ENCODE results near the gene ZCCHC18. TPM values are rescaled to one million over a fixed set of nuclear protein-coding genes. Genes with fewer than 3 reads are reported as not detected.

ZCCHC18 gene
- total RNA-seq, 1 experiment from 2014 or later, result not detected

DNA sequence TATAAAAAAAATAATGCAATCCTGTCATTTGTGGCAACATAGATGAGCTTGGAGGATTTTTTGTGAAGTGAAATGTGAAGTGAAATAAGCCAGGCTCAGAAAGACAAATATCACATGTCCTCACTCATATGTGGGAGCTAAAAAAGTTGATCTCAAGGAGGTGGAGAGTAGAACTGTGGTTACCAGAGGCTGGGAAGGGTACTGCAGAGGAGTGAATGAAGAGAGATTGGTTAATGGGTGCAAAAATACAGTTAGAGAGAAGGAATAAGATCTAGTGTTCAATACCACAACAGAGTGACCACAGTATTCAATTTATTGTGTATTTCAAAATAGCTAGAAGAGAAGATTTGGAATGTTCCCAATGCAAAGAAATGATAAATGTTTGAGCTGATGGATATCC is 13.4 kb upstream of the ZCCHC18 start:
- ChIA-PET CTCF (interaction anchor here (1.4 kb wide), 1 partner anchor 172 kb away, joined by 3 read pairs; no protein-coding TSS in a partner anchor), POLR2A (no interaction called here), RAD21 (ENCODE audit: low non-redundant PET in 1 of 2, low total read pairs in 2 of 2, uncharacterized antibody in 2 of 2, unreplicated experiment in 2 of 2) (no interaction called here)
- H3K36me3 ChIP-seq (ENCODE audit: control insufficient read depth in 1 of 2, insufficient read depth in 2 of 2, low read length in 2 of 2), result no peaks in the 10 kb centered on the region
- intact Hi-C loops (cut with micrococcal nuclease), result loop anchor here (1.0 kb wide), 1 partner anchor 37 kb away; no protein-coding TSS in a partner anchor
- no peak overlapping the region for H3K27ac ChIP-seq (ENCODE audit: low read depth, low read length)
- DNase-seq (ENCODE audit: low read depth, low spot score), result no peak
- no peak overlapping the region for H3K4me2 ChIP-seq (ENCODE audit: low read length)
- no peak overlapping the region for H3K9ac ChIP-seq (ENCODE audit: low read length)
- BruUV-seq (replicated peaks), result no TSS peak
- TF ChIP-seq SP1 (IDR thresholded peaks at IDR 0.05; ENCODE audit: low read depth), result no peak
- no peak for TF ChIP-seq YY1 (IDR thresholded peaks at IDR 0.05; ENCODE audit: extremely low read depth, insufficient replicate concordance, low read depth, low read length)
- no peak for TF ChIP-seq POLR2AphosphoS5 (IDR thresholded peaks at IDR 0.05; ENCODE audit: low read depth, low read length)
- no peak for TF ChIP-seq EGR1 (IDR thresholded peaks at IDR 0.05; ENCODE audit: low read depth)
- no peak for TF ChIP-seq POLR2A (IDR thresholded peaks at IDR 0.05; ENCODE audit: borderline replicate concordance, extremely low read depth, insufficient read depth, insufficient read length)
- no peak for TF ChIP-seq CEBPB (IDR thresholded peaks at IDR 0.05; ENCODE audit: low read depth)
- TF ChIP-seq, protein P1, sequence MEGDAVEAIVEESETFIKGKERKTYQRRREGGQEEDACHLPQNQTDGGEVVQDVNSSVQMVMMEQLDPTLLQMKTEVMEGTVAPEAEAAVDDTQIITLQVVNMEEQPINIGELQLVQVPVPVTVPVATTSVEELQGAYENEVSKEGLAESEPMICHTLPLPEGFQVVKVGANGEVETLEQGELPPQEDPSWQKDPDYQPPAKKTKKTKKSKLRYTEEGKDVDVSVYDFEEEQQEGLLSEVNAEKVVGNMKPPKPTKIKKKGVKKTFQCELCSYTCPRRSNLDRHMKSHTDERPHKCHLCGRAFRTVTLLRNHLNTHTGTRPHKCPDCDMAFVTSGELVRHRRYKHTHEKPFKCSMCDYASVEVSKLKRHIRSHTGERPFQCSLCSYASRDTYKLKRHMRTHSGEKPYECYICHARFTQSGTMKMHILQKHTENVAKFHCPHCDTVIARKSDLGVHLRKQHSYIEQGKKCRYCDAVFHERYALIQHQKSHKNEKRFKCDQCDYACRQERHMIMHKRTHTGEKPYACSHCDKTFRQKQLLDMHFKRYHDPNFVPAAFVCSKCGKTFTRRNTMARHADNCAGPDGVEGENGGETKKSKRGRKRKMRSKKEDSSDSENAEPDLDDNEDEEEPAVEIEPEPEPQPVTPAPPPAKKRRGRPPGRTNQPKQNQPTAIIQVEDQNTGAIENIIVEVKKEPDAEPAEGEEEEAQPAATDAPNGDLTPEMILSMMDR (IDR thresholded peaks at IDR 0.05 in 2 of 3, conservative IDR thresholded peaks at IDR 0.05 in 1 of 3; ENCODE audit: borderline replicate concordance in 1 of 3, insufficient read depth in 1 of 3, low read depth in 2 of 3, low read length in 2 of 3), result no peak; a peak in 1 of 6 replicates
- TF ChIP-seq ELF1 (IDR thresholded peaks at IDR 0.05; ENCODE audit: borderline replicate concordance, low read depth), result no peak
- TF ChIP-seq, protein P2, sequence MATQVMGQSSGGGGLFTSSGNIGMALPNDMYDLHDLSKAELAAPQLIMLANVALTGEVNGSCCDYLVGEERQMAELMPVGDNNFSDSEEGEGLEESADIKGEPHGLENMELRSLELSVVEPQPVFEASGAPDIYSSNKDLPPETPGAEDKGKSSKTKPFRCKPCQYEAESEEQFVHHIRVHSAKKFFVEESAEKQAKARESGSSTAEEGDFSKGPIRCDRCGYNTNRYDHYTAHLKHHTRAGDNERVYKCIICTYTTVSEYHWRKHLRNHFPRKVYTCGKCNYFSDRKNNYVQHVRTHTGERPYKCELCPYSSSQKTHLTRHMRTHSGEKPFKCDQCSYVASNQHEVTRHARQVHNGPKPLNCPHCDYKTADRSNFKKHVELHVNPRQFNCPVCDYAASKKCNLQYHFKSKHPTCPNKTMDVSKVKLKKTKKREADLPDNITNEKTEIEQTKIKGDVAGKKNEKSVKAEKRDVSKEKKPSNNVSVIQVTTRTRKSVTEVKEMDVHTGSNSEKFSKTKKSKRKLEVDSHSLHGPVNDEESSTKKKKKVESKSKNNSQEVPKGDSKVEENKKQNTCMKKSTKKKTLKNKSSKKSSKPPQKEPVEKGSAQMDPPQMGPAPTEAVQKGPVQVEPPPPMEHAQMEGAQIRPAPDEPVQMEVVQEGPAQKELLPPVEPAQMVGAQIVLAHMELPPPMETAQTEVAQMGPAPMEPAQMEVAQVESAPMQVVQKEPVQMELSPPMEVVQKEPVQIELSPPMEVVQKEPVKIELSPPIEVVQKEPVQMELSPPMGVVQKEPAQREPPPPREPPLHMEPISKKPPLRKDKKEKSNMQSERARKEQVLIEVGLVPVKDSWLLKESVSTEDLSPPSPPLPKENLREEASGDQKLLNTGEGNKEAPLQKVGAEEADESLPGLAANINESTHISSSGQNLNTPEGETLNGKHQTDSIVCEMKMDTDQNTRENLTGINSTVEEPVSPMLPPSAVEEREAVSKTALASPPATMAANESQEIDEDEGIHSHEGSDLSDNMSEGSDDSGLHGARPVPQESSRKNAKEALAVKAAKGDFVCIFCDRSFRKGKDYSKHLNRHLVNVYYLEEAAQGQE (IDR thresholded peaks at IDR 0.05; ENCODE audit: low read depth), result no peak
- no peak for ATAC-seq
- H2AFZ ChIP-seq (ENCODE audit: low read depth, low read length, poor library complexity, severe bottlenecking), result no peak overlapping the region
- H3K9me2 ChIP-seq (ENCODE audit: insufficient read depth), result no peaks in the 10 kb centered on the region
- no peaks in the 10 kb centered on the region for H3K79me2 ChIP-seq (ENCODE audit: insufficient read depth, low read length)
- H3K27me3 ChIP-seq (ENCODE audit: insufficient read depth, low read length), result peaks cover 11% of the 10 kb centered on the region; the same call in 1 of the 2 replicates
- no peaks in the 10 kb centered on the region for H3K4me1 ChIP-seq (ENCODE audit: control insufficient read depth in 1 of 2, insufficient read depth in 2 of 2, low read length in 2 of 2)
- H4K20me1 ChIP-seq (ENCODE audit: insufficient read depth), result no peaks in the 10 kb centered on the region
- no peak overlapping the region for H3K4me3 ChIP-seq (replicated peaks in 1 of 2; ENCODE audit: low read depth in 1 of 2, low read length in 2 of 2)
- no peaks in the 10 kb centered on the region for H3K9me3 ChIP-seq (ENCODE audit: control insufficient read depth in 1 of 2, insufficient read depth in 1 of 2, low read depth in 1 of 2, low read length in 2 of 2)
